ENCODE measurements around the gene MAGI1.
"Not testable (repeated sequence)": the region's sequence is repeated elsewhere in the genome, so short reads cannot be mapped to it uniquely, and the experiment has no call there.

The MAGI1 gene

GRCh38 chr3:65576966-65577365 is 461.8 kb downstream of the MAGI1 start:
- no peak for DNase-seq

DNA sequence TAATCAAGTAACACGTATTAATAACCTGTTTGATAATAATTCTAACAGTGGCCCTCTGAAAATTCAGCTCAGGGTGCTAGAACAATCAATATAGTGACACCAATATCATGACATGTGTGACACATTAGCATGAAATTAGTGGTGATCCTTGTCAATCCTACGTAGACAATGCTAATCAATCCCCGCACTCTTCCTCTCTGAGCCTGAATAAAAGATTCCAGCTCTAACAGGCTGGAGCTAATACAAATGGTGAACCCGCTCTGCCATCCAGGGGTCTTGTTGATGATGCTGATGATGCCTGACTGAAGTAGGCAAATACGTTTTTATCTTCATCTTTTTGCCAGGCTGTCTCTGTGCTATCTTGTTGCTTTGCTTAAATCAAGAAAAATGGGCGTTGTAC is 462.5 kb downstream of the MAGI1 start:
- DNase-seq, result no peak

DNA sequence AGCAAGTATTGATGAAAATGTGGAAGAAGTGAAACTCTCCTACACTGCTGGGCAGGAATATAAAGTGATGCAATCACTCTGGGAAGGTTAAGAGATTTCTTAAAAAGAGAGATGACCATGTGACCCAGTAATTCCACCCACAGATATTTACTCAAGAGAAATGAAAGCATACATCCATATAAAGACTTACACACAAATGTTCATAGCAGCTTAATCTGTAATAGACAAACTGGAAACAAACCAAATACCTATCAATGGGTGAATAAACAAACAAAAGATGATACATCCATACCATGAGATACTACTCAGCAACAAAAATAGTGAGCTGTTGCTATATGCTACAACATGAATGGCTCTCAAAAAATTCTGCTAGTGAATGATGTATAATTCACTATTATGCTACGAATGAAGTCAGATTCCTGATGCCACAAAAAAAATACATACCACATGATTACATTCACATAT is 463.3 kb downstream of the MAGI1 start:
- no peak for DNase-seq

GRCh38 chr3:65573548-65574116 is 465.1 kb downstream of the MAGI1 start:
- no peak for DNase-seq

GRCh38 chr3:65572175-65572777 is 466.4 kb downstream of the MAGI1 start:
- no peak for DNase-seq

DNA sequence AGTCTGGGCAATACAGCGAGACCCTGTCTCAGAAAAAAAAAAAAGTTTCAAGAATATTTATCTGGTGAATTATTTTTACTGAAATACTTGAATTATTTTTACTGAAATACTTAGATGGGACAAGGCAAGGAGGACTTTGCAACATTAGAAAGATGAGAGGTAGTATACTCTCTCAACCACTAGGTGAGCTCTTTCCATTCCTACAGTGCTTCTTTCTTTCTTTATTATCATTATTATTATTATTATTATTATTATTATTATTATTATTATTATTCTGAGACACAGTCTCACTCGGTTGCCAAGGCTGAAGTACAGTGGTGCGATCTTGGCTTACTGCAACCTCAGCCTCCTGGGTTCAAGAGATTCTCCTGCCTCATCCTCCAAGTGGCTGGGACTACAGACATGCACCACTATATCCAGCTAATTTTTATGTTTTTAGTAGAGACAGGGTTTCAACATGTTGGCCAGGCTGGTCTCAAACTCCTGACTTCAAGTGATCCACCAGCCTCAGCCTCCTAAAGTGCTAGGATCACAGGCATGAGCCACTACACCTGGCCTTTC is 468.8 kb downstream of the MAGI1 start:
- no peak for DNase-seq

DNA sequence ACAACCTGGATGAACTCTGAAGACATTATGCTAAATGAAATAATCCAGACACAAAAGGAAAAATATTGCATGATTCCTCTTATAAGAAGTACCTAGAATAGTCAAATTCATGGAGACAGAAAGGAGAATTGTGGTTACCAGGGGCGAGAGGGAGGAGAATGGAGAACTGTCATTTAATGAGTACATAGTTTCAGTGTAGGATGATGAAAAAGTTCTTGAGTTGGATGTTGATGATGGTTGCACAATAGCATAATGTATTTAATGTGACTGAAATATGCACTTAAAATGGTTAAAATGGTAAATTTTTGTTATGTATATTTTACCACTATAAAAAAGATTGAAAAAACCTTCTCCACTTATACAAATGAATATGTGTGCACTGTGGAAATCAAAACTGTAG is 469.6 kb downstream of the MAGI1 start:
- no peak for DNase-seq

DNA sequence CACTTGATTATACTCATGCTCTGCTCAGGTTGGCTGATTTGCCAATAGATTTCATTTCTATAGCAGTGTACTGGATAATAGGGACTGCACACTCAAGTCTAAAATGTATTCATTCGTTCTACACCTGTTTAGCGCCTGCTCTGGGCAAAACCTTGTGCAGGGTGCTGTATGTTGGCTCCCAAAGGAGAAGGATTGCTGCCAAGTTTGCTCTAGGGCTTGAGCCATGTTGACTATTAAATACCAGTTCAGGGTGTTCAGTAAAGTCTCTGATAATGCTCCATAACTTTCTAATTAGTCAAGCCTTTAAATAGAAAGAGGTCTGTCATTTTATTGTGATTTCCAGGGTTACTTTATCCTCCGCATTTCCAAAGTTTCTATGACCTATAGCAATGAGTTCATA is 470.2 kb downstream of the MAGI1 start:
- DNase-seq, result no peak

- DNase-seq, result not testable (repeated sequence)
These were observed 473.0 kb downstream of the MAGI1 start for GRCh38 chr3:65565744-65566143.

GRCh38 chr3:65564483-65564882 is 474.2 kb downstream of the MAGI1 start:
- DNase-seq, result no peak

DNA sequence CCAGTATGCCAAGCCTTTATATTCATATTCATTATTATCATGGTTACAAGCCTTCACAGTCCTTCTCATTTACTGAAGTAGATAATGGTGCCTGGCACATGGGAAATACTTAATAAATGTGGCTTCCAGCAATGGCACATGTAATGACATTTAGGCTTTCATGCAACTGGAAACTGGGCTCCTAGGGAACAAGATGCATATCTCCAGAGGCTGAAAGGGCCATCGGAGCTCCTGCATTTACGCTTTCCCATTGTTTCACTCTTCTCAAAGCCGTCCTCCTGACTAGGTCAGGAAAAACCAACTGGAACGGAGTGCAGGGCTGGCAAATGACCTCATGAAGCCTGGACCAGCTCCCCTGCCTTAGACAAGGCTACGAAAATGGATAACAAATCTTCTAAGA is 474.9 kb downstream of the MAGI1 start:
- no peak for DNase-seq

DNA sequence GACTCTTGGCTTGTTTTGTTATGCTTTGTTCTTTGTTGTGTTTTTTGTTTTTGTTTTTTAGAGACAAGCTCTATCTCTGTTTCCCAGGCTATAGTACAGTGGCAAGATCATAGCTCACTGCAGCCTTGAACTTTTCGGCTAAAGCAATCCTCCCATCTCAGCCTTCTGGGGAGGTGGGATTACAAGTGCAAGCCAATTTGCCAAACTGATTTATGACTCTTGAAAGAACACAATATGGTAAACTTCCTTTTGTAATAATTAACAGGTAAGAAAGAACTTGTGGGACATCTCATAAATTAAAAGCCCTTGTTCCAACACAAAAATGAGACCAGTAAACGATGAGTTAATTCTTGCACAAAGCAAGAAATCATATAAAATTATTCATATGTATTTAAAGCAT is 476.3 kb downstream of the MAGI1 start:
- no peak for DNase-seq

GRCh38 chr3:65561617-65562016 is 477.1 kb downstream of the MAGI1 start:
- DNase-seq, result no peak

DNA sequence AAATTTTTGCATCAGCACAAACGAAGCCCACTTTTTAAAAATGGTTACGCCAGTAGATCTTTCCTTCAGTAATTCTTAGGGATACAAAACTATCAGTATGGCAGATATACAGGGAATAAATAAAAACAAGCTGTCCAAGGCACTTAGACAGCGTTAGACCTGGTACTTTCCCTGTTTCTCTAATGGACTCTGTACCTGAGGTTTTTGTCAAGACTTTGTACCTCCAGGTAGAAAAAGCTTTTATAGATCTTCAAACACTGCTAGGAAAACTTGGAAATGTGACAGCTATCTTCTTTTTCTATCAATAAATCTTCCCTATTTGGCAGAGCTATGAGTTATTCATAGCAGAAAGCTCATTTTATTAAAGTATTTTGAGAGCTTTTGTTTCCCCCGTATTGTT is 477.8 kb downstream of the MAGI1 start:
- DNase-seq, result no peak

- DNase-seq, result no peak
These were observed 478.6 kb downstream of the MAGI1 start for GRCh38 chr3:65560133-65560532.

- no peak for DNase-seq
These were observed 479.1 kb downstream of the MAGI1 start for GRCh38 chr3:65559643-65560042.

DNA sequence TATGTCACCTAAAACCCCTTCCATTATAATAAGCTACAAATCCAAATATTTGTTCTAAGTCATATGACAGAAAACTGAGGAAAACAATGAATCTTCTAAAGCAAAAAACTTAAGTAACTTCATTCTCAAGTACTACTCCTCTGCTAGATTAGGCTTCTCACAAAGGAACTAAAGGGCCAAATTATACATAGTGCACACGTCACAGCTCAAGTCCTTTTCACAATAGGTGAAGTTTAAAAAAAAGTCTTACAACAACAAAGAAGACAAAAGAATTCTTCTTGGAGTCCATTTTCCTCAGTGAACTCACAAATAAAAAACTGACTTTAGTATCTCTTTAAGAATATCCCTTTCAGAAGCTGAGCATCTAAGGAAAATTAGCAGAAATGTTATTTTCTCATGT is 479.9 kb downstream of the MAGI1 start:
- no peak for DNase-seq

DNA sequence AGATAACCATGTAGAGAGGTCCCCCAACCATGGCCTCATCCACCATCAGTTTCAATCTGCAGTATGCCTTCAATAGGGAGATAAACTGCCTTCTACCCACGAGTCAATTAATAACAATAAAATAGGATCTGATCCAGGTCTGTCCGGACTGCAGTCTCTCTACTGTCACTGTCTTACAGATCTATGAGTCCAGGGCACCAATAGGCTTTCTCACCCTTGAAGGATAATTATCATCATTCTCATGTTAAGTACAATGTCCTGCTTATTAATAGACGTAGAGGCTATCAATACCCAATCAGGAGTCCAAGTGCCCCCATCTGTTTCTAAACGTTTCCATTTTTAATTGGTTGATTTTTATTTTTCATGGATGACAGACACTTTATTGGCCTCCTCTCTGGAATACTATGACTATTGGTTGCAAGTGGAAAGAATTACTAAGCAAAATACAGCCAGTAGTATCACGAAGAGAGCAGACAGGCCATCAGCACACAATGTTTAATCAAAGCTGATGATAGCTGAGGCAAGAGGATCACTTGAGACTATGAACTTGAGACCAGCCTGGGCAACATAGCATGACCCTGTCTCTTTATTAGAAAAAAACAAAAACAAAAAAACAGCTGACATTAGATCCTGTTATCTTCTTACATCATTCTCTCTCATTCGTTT is 480.7 kb downstream of the MAGI1 start:
- DNase-seq, result no peak

DNA sequence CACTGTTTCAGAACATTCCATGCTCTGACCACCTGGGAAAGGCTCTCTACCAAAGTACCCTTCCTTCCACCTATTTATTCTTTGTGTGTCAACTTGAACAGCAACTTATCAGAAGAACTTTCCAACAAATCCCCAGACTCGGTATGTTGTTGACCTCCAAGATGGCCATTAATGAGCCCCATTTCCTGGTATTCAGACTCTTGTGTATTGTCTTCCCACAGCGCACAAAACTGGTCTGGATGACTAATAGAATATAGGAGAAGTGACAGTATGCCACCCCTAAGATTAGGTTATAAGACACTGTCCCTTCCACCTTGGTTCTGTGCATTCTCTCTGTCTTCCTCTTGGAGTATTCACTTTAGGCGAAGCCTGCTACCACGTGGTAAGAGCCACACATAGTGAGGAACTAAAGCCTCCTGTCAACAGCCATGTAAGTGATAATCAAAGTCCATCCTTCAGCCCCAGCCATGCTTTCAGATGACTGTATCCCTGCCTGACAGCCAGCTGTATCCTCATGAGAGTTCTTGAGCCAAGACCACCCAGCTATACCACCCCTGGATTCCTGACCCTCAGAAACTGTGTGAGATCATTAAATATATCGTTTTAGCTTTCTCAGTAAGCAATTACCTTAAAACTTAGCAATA is 481.7 kb downstream of the MAGI1 start:
- DNase-seq, result no peak

GRCh38 chr3:65552434-65552833 is 486.3 kb downstream of the MAGI1 start:
- DNase-seq, result no peak

DNA sequence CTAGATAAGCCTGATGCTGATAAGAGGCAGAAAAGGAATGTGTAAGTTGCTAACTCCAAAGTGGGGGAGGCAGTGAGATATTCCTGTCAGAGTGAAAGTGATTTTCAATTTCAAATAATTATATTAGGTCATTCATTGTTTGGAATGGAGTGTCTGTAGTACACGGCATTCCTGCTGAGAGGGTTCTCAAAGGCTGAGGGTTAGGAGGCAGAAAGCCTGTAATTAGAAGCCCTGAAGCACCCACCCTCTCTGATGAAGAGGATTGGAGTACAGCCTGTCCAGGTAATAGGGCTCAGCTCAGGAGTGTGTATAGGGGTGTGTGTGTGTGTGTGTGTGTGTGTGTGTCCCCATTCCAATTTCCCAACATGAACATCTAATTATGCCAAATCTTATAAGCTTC is 486.8 kb downstream of the MAGI1 start:
- DNase-seq, result no peak

DNA sequence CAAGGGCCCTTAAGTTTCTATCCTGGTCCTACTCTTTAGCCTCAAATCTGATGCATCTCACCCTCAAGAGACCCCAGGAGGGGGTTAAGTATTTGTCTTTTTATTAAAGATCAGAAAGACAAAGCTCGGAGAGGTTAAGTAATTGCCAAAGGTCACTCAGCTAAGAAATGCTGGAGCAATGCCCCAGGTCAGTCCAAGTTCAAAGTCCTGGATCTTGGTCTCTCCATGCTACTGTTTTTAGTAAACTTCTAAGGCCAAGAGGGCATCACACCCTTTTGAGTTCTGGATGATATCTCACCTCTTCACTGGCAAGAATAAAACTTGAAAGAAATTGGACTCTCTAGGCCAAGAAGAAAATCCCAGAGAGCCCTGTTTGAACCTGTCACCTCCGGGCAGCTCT is 488.6 kb downstream of the MAGI1 start:
- no peak for DNase-seq

GRCh38 chr3:65549626-65549959 is 489.1 kb downstream of the MAGI1 start:
- no peak for DNase-seq

Data from activated T-cell treated with anti-CD3 and anti-CD28 coated beads for 4 hours (primary cell).